Naive thymus-derived CD4-positive, alpha-beta T cell (primary cell): ENCODE measurements around the gene MAFG. TPM values are rescaled to one million over a fixed set of nuclear protein-coding genes. Genes with fewer than 3 reads are reported as not detected.

Experiments
- ATAC-seq: fragments of 150-1000 bp; cut with Tn5 transposase; 2 replicates; pipeline ENCODE4 v1.10.0; 2021; ENCODE audit warnings: mild to moderate bottlenecking, moderate library complexity
- CTCF ChIA-PET: fragments of 350-600 bp; sonication (Branson Sonifier 250); formaldehyde crosslinking; loops from one replicate; lab custom pipeline; 2021; ENCODE audit warnings: antibody characterized with exemption; lab: Charles Lee
- POLR2A ChIA-PET: fragments of 350-600 bp; sonication (Branson Sonifier 250); formaldehyde crosslinking; loops from one replicate; lab custom pipeline; 2021; ENCODE audit warnings: antibody characterized with exemption, inconsistent platforms; lab: Charles Lee
- DNase-seq, 9 donors: peaks; one replicate each; pipeline versions ENCODE4 v3.0.0 to v3.0.0-alpha.2; 2020 to 2022; ENCODE audit warnings: mixed read lengths in 1 of 9
- H3K27ac ChIP-seq: one replicate; pipeline ENCODE4 v1.7.0; 2013; ENCODE audit warnings: mild to moderate bottlenecking, low read depth, low read length, moderate library complexity
- H3K27me3 ChIP-seq, 2 donors: one replicate each; pipeline ENCODE4 v1.7.0; 2013; ENCODE audit warnings: low read length in 2 of 2, mild to moderate bottlenecking in 2 of 2, moderate library complexity in 2 of 2; ENCODE audit not compliant: control insufficient read depth in 2 of 2, insufficient read depth in 2 of 2
- H3K36me3 ChIP-seq, 3 experiments: 1 replicate in 2 of 3; 2 replicates in 1 of 3; pipeline ENCODE4 v1.7.0; 2013; ENCODE audit warnings: low read length in 3 of 3, mild to moderate bottlenecking in 3 of 3, moderate library complexity in 1 of 3; ENCODE audit not compliant: insufficient read depth in 3 of 3, control insufficient read depth in 2 of 3
- H3K4me1 ChIP-seq, 2 donors: one replicate each; pipeline ENCODE4 v1.7.0; 2013; ENCODE audit warnings: low read length in 2 of 2, mild to moderate bottlenecking in 2 of 2, moderate library complexity in 1 of 2; ENCODE audit not compliant: control insufficient read depth in 2 of 2, insufficient read depth in 2 of 2
- H3K4me3 ChIP-seq: 2 replicates; pipeline ENCODE4 v1.7.0; 2013; ENCODE audit warnings: mild to moderate bottlenecking, low read length
- H3K9me3 ChIP-seq, 3 experiments: 1 replicate in 2 of 3; 2 replicates in 1 of 3; pipeline ENCODE4 v1.7.0; 2013; ENCODE audit warnings: low read length in 3 of 3; ENCODE audit not compliant: control insufficient read depth in 2 of 3
- H3K27ac Mint-ChIP-seq, 9 donors: one replicate each; pipeline ENCODE4 v1.8.0; 2020 to 2022; ENCODE audit warnings: mixed read lengths in 9 of 9, mild to moderate bottlenecking in 8 of 9, moderate library complexity in 5 of 9, inconsistent platforms in 2 of 9
- H3K27me3 Mint-ChIP-seq, 5 donors: one replicate each; pipeline ENCODE4 v1.8.0; 2021 to 2022; ENCODE audit warnings: mixed read lengths in 5 of 5, mild to moderate bottlenecking in 1 of 5
- H3K36me3 Mint-ChIP-seq, 5 donors: one replicate each; pipeline ENCODE4 v1.8.0; 2020 to 2022; ENCODE audit warnings: mixed read lengths in 5 of 5, mild to moderate bottlenecking in 3 of 5, inconsistent platforms in 1 of 5
- H3K4me1 Mint-ChIP-seq, 7 donors: one replicate each; pipeline ENCODE4 v1.8.0; 2020 to 2022; ENCODE audit warnings: mixed read lengths in 7 of 7, mild to moderate bottlenecking in 3 of 7, inconsistent platforms in 1 of 7
- H3K4me3 Mint-ChIP-seq, 10 donors: one replicate each; pipeline ENCODE4 v1.8.0; 2020 to 2022; ENCODE audit warnings: mild to moderate bottlenecking in 10 of 10, mixed read lengths in 10 of 10, moderate library complexity in 6 of 10, inconsistent platforms in 2 of 10
- H3K9me3 Mint-ChIP-seq, 11 donors: one replicate each; pipeline ENCODE4 v1.8.0; 2020 to 2022; ENCODE audit warnings: mixed read lengths in 11 of 11, mild to moderate bottlenecking in 4 of 11, inconsistent platforms in 1 of 11, moderate library complexity in 1 of 11
- intact Hi-C, 2 donors: fragments of 100-400 bp; cut with micrococcal nuclease; formaldehyde crosslinking; loops; one replicate each; pipeline ENCODE4 v1.15.1; 2023
- polyA plus RNA-seq, 2 donors: library from polyadenylated mRNA; unstranded; fragments of 300-500 nt; fragmentation: Illumina TruSeq; gene quantifications; one replicate each; pipeline ENCODE4 v1.2.3, GENCODE V29; 2021
- total RNA-seq, 6 experiments: library from RNA in 5 of 6; stranded (reverse) in 5 of 6; gene quantifications; 1 replicate in 5 of 6; 2 replicates in 1 of 6; pipeline ENCODE4 v1.2.3 and lab custom pipeline; 2021 to 2026

The MAFG gene
- total and polyA plus RNA-seq, 7 experiments from 2014 or later, result 2.4 to 28.1 (median 16.0) TPM

- DNase-seq, result no peak
- peaks cover 0 to 13% of the 10 kb centered on the region in 2 donors for H3K27me3 ChIP-seq
- Mint-ChIP-seq H3K9me3 (no peaks in the 10 kb centered on the region), H3K27ac (peak overlapping the region in 1 of 9 donors; percentile 25), H3K4me1 (peaks cover 0 to 13% (median 9%) of the 10 kb centered on the region in 7 donors), H3K36me3 (no peaks in the 10 kb centered on the region), H3K27me3 (peaks cover 0 to 18% (median 0%) of the 10 kb centered on the region in 5 donors), H3K4me3 (peak overlapping the region in 1 of 10 donors; percentile 51)
- peaks cover 5 to 6% of the 10 kb centered on the region in 2 donors for H3K4me1 ChIP-seq
- ChIA-PET POLR2A (interaction anchor here (0.7 kb wide), 1 partner anchor 104 kb away, joined by 3 read pairs; the partner anchor contains the start of gene DCXR), CTCF (no interaction called here)
- no peaks in the 10 kb centered on the region for H3K36me3 ChIP-seq
- no peaks in the 10 kb centered on the region for H3K9me3 ChIP-seq
- no peak overlapping the region for H3K27ac ChIP-seq
- H3K4me3 ChIP-seq, result no peak overlapping the region
- intact Hi-C loops, result no loop called here
- ATAC-seq, result no peak
Measured at GRCh38 chr17:81933178-81933699, 5.7 kb upstream of the MAFG start.

- ATAC-seq (no peak), DNase-seq (no peak)
- Histone ChIP-seq H3K4me3 (no peak overlapping the region), H3K4me1 (peaks cover 8 to 9% of the 10 kb centered on the region in 2 donors), H3K36me3 (no peaks in the 10 kb centered on the region), H3K27ac (no peak overlapping the region), H3K27me3 (peaks cover 0 to 13% of the 10 kb centered on the region in 2 donors), H3K9me3 (no peaks in the 10 kb centered on the region)
- Mint-ChIP-seq H3K27me3 (peaks cover 0 to 18% (median 0%) of the 10 kb centered on the region in 5 donors), H3K27ac (no peak overlapping the region), H3K9me3 (no peaks in the 10 kb centered on the region), H3K36me3 (no peaks in the 10 kb centered on the region), H3K4me1 (peaks cover 0 to 11% (median 4%) of the 10 kb centered on the region in 7 donors), H3K4me3 (no peak overlapping the region)
- ChIA-PET CTCF (no interaction called here), POLR2A (interaction anchor here (0.7 kb wide), 1 partner anchor 105 kb away, joined by 3 read pairs; the partner anchor contains the start of gene DCXR)
- intact Hi-C loops, result no loop called here
Measured at GRCh38 chr17:81932333-81932983, 4.9 kb upstream of the MAFG start.

- Histone ChIP-seq H3K9me3 (no peaks in the 10 kb centered on the region), H3K27me3 (peaks cover 0 to 13% of the 10 kb centered on the region in 2 donors), H3K4me3 (no peak overlapping the region), H3K36me3 (no peaks in the 10 kb centered on the region), H3K27ac (no peak overlapping the region), H3K4me1 (peaks cover 8 to 9% of the 10 kb centered on the region in 2 donors)
- no peak for DNase-seq
- H3K4me3 Mint-ChIP-seq, result peak overlapping the region in 1 of 10 donors; percentile 29
- no peaks in the 10 kb centered on the region for H3K36me3 Mint-ChIP-seq
- no peak for ATAC-seq
- ChIA-PET POLR2A (no interaction called here), CTCF (no interaction called here)
- H3K27ac Mint-ChIP-seq, result no peak overlapping the region
- no peaks in the 10 kb centered on the region for H3K9me3 Mint-ChIP-seq
- H3K4me1 Mint-ChIP-seq, result peaks cover 0 to 11% (median 3%) of the 10 kb centered on the region in 7 donors
- H3K27me3 Mint-ChIP-seq, result peaks cover 0 to 18% (median 0%) of the 10 kb centered on the region in 5 donors
- intact Hi-C loops, result no loop called here
Measured at GRCh38 chr17:81931557-81932332, 4.2 kb upstream of the MAFG start.

GRCh38 chr17:81931189-81931556 is 3.6 kb upstream of the MAFG start:
- Histone ChIP-seq H3K4me1 (peaks cover 10 to 14% of the 10 kb centered on the region in 2 donors), H3K4me3 (no peak overlapping the region), H3K27me3 (peaks cover 0 to 13% of the 10 kb centered on the region in 2 donors), H3K27ac (no peak overlapping the region), H3K9me3 (no peaks in the 10 kb centered on the region), H3K36me3 (no peaks in the 10 kb centered on the region)
- Mint-ChIP-seq H3K4me3 (peak overlapping the region in 1 of 10 donors; percentile 29), H3K9me3 (no peaks in the 10 kb centered on the region), H3K27ac (peak overlapping the region in 1 of 9 donors; percentile 38), H3K36me3 (no peaks in the 10 kb centered on the region), H3K4me1 (peaks cover 5 to 14% (median 8%) of the 10 kb centered on the region in 7 donors), H3K27me3 (peaks cover 0 to 18% (median 0%) of the 10 kb centered on the region in 5 donors)
- ATAC-seq (no peak), DNase-seq (no peak)
- ChIA-PET CTCF (no interaction called here), POLR2A (interaction anchor here (0.6 to 1.5 kb wide), 3 partner anchors 17 to 527 kb away, joined by 3 to 4 read pairs (median 3); no protein-coding TSS in a partner anchor)
- intact Hi-C loops, result no loop called here

GRCh38 chr17:81930142-81931125 is 2.9 kb upstream of the MAFG start:
- peaks cover 10 to 20% of the 10 kb centered on the region in 2 donors for H3K4me1 ChIP-seq
- intact Hi-C loops, result no loop called here
- Mint-ChIP-seq H3K27ac (peak overlapping the region in 2 of 9 donors; percentile 38 to 62), H3K36me3 (no peaks in the 10 kb centered on the region), H3K4me1 (peaks cover 9 to 16% (median 13%) of the 10 kb centered on the region in 7 donors), H3K4me3 (peak overlapping the region in 1 of 10 donors; percentile 28), H3K9me3 (no peaks in the 10 kb centered on the region), H3K27me3 (peaks cover 0 to 18% (median 0%) of the 10 kb centered on the region in 5 donors)
- no peaks in the 10 kb centered on the region for H3K36me3 ChIP-seq
- DNase-seq (no peak), ATAC-seq (no peak)
- ChIA-PET CTCF (no interaction called here), POLR2A (interaction anchor here (0.6 to 1.5 kb wide), 5 partner anchors 16 to 527 kb away, joined by 3 to 4 read pairs (median 3); no protein-coding TSS in a partner anchor)
- H3K9me3 ChIP-seq, result no peaks in the 10 kb centered on the region
- no peak overlapping the region for H3K27ac ChIP-seq
- H3K27me3 ChIP-seq, result peaks cover 0 to 13% of the 10 kb centered on the region in 2 donors
- no peak overlapping the region for H3K4me3 ChIP-seq
